Fibroblast of skin of abdomen (primary cell): ENCODE results near the gene ANO6.
A peak's percentile ranks its signal among the peaks of the same experiment; 100 is the strongest.

ENCODE experiments used
- DNase-seq: peaks from one replicate; pipeline ENCODE4 v3.0.0-alpha.2; 2013

Gene ANO6

GRCh38 chr12:45284096-45284901, 68.4 kb downstream of the ANO6 start:
- peak; percentile 74 for DNase-seq

- DNase-seq: no peak
These were observed 69.8 kb downstream of the ANO6 start for GRCh38 chr12:45285717-45286116.

- no peak for DNase-seq
These were observed 70.7 kb downstream of the ANO6 start for GRCh38 chr12:45286621-45287020.

GRCh38 chr12:45289245-45290215, 73.6 kb downstream of the ANO6 start:
- DNase-seq: no peak

GRCh38 chr12:45290216-45290605, 74.3 kb downstream of the ANO6 start:
- peak; percentile 68 for DNase-seq

GRCh38 chr12:45291518-45291917, 75.6 kb downstream of the ANO6 start:
- DNase-seq: no peak

GRCh38 chr12:45292486-45293195, 76.7 kb downstream of the ANO6 start:
- no peak for DNase-seq

GRCh38 chr12:45294906-45295305, 79.0 kb downstream of the ANO6 start:
- DNase-seq: no peak

- no peak for DNase-seq
These were observed 80.2 kb downstream of the ANO6 start for GRCh38 chr12:45296046-45296586.

GRCh38 chr12:45298047-45298446, 82.2 kb downstream of the ANO6 start:
- DNase-seq: no peak

GRCh38 chr12:45298721-45299692, 83.1 kb downstream of the ANO6 start:
- DNase-seq: peak; percentile 72

- no peak for DNase-seq
These were observed 86.9 kb downstream of the ANO6 start for GRCh38 chr12:45302621-45303369.

GRCh38 chr12:45303945-45304344, 88.0 kb downstream of the ANO6 start:
- no peak for DNase-seq

- no peak for DNase-seq
These were observed 88.8 kb downstream of the ANO6 start for GRCh38 chr12:45304514-45305178.

GRCh38 chr12:45305907-45306306, 90.0 kb downstream of the ANO6 start:
- DNase-seq: peak; percentile 64

- peak; percentile 84 for DNase-seq
These were observed 94.1 kb downstream of the ANO6 start for GRCh38 chr12:45309836-45310626.

- DNase-seq: no peak
These were observed 94.7 kb downstream of the ANO6 start for GRCh38 chr12:45310627-45310968.

- no peak for DNase-seq
These were observed 96.1 kb downstream of the ANO6 start for GRCh38 chr12:45312012-45312411.

GRCh38 chr12:45314770-45315169, 98.9 kb downstream of the ANO6 start:
- no peak for DNase-seq
